HG02763 (cell line): ENCODE measurements around the gene SLC2A11.

ENCODE experiments used
- ATAC-seq: cut with Tn5 transposase; IDR thresholded peaks from one replicate; pipeline ENCODE4 v1.9.1; 2021; ENCODE audit warnings: mild to moderate bottlenecking, moderate library complexity; ENCODE audit not compliant: unreplicated experiment

The SLC2A11 gene

DNA sequence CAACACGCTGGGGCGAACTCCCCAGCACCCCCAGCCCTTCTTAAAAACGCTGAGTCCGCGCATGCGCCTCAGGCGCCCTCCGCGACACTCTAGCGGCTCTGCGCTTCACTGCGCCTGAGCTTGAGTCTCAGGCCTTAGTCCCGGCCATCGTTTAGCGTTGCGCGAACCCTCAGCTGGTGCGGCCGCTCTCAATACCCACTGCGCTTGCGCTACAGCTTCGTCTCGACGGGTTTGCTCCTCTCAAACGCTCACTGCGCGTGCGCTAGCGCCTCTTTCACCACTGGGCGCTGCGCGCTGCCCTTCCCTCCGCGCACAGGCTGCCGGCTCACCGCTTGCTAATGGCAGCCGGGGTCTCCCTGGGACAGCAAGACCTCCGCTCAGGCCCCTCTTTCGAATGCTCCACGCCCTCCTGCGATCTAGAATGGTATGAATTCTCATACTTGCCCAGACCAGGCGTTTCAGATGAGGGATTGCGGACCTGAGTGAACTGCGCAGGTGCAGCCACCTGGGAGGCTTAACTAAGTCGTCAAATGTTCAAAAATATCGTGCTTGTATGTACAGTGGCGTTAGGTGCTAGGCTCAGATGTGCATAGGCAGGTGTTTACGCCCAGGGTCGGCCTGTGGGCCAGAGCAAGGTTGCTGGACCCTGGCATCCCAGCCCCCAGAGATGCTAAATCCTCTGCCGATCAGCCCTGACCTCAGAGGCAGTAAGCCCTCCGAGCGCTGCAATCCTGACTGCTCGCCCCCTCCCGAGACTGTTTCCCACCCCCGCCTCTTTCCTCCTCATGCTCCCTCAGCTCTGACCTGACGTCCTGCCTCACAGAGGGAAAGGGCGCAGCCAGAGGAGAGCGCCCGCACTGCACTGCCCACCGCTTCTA is at the start of gene SLC2A11:
SLC2A11 (plus strand) TSS at position 270 of the 878 bp plus-strand sequence; CDS start at position 395, 125 bp downstream.
- ATAC-seq = peak; percentile 96

- no peak for ATAC-seq
Observed at GRCh38 chr22:23812378-23812777, 45.3 kb upstream of the SLC2A11 start.

GRCh38 chr22:23815541-23816155 is 42.0 kb upstream of the SLC2A11 start:
- no peak for ATAC-seq

- ATAC-seq = no peak
Observed at GRCh38 chr22:23816156-23816976, 41.3 kb upstream of the SLC2A11 start.

- no peak for ATAC-seq
Observed at GRCh38 chr22:23817146-23817545, 40.5 kb upstream of the SLC2A11 start.

DNA sequence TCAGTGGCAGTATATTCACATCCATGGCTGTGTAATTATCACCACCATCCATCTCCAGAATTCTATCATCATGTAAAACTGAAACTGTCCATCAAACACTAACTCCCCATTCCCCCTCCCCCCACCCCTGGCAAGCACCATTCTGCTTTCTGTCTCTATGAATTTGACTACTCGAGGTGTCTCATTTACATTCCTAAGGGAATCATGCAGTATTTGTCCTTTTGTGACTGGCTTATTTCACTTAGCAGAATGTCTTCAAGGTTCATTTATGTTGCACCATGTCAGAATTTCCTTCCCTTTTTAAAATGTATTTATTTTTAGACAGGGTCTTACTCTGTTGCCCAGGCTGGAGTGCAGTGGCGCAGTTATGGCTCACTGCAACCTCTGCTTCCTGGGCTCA is 39.1 kb upstream of the SLC2A11 start:
- no peak for ATAC-seq

DNA sequence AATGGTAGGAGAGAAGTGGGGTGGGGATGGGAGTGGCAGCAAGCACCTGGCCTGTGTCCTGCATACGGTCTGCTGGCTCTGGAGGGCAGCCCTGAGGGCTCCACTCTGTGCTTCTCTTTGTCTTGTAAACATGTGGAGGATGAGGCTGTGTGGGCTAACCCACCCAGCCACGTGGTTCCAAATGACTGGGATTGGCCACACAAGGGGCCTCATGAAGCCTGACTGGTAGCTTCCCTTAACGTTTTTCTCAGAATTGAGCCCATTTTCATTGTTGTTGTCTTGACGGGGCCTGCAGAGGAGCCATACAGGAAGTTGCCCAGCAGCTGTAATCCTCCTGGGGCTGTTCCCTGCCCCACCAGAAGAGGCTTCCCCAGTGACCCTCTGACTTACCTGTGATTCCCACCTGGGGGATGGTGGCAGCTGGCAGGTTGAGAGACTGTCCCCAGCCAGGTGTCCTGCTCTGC is 36.9 kb upstream of the SLC2A11 start:
- ATAC-seq = no peak

DNA sequence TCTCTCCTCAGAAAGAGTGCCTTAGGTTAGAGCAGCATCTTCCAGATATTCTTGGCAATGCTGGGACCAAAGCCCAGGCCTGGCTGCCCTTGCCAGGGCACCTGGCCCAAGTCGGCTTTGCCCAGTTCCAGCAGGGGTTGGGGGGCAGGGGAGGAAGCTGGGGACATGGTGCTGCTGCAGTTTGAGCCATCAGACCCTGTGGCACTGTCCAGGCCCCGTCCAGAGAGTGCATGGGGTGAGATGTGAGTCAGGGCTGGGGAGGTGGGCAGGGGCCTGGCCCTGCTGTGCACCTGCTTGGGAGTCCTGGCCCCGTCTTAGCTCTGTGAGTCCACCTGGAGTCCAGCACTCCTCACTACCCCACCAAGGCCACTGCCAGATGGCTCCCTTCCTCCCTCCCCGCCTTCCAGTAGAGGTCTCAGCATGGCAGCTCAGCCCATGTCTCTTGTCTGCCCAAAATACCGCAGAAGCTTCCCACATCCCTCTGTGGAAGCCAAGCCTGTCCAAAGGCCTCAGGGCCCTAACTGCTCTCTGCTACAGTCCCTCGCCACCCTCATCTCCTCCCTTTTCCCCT is 35.5 kb upstream of the SLC2A11 start:
- ATAC-seq = no peak

DNA sequence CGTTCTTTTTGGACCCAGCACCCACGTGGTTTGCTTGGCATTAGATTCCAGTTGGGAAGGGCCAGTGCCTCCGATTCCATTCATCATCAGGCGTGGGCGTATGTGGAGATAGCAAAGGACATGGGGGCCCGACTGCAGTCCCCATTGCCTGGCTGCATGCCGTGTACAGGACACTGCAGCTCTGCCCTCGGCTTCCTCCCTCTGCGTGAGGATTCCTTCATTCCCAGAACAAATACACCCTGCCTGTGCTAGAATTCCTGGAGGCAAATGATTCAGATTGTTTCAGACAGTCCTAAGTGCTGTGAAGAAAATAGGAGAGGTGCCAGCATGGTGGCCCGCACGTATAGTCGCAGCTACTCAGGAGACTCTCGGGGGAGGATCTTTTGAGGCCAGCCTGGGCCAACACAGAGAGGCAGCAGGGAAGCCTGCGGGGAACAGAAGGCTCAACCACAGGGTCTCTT is 34.3 kb upstream of the SLC2A11 start:
- ATAC-seq = no peak

DNA sequence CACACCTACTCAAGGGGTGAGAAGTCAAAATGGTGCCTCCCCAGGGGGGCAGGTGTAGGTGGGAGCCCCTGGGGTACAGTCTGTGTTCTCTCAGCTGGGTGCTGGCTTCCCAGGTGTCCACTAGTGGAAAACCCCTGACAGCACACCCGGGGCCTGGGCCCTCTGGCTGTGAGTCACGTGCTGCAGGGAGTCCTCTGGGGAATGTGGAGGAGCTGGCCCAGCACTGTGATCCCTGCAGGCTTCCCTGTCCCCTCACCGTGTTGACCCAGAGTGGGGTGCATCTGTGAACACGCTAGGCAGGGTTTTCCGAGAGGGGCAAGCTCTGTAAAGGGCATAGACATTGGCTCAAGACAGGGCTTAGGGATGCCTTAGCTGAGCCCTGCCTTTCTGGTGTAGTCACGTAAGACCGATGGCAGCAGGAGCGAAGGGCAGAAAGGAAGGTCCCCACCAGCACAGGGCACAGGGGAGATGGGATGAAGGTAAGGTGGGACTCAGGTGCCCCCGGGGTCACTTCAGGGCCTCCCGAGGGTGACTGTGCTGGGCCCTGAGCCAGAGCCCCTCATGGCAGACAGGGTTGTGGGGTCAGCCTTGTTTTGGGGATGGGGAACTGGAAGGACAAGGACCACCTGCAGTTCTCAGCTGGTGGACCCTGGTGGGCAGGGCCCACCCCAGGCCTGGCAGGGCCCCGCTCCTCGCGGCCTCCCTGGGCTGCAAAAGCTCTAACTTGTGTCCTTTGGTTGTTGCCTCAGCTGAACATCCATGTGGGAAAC is 33.0 kb upstream of the SLC2A11 start:
- no peak for ATAC-seq

GRCh38 chr22:23825246-23825905 is 32.3 kb upstream of the SLC2A11 start:
- no peak for ATAC-seq

DNA sequence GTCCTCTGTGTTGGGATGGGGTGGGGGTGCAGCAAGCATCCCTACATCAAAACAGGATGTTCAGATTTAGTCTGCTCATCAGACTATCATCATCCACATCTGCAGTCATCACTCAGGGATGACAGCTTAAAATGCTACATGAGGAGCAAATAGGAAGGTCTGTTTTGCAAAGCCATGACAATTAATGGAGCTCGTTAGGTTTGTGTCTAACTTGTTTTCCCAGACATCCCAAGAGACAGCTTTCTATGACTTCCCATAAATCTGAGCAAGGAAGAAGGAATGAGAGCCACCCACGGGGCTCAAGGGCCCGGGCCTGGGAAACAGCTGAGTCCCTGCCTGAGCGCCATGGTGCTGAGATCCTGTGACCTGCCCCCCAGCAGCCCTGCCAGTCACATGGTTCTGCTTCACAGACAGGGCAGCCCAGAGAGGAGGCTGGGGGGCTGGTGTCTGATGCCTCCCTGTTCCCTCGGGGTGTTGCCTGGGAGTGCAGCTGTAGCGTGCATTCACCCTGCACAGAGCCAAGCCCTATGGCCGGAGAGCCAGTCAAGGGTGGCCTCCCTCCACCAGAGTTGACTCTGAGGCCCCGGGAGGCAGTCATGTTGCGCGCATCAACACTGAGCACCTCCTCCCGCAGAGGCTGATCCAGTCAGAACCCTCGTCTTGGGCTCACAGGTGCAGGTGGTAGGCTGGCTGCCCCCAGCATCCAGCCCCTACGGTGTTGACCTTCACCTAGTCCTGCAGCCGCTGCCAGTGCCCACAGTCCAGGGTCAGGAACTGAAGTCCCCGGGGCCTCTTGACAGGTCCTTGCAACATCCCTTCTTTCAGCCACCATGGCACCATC is 30.9 kb upstream of the SLC2A11 start:
- ATAC-seq = no peak

DNA sequence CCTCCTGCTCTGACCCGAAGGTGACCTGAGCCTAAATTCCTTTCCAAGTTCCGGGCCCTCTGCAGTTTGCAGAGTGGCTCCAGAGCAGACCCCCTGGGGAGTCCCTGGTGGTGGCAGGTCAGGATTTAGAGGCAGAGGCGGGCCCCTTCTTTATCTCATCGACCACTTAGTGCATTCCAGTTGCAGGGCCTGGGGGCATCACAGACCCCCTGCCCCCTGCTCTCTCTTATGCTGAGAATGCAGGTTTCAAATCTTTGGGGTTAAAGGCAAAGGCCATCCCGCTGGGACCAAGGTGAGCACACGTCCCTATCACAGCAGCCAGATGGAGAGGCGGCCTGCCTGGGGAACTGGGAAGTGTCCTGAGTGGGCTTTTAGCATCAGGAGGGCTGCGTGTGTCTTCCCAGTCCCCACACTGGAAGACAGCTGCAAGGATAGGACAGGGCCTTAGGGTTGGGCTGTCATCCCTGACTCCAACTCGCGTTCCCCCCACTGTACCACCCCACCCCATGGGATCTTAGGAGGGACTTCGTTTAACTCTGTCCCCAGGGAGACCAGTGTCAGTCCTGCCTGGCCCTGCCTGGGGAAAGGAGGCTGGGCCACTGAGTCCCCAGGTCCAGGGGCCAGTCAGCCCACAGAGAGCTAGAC is 30.2 kb upstream of the SLC2A11 start:
- no peak for ATAC-seq

GRCh38 chr22:23828800-23829680 is 28.6 kb upstream of the SLC2A11 start:
- ATAC-seq = no peak

DNA sequence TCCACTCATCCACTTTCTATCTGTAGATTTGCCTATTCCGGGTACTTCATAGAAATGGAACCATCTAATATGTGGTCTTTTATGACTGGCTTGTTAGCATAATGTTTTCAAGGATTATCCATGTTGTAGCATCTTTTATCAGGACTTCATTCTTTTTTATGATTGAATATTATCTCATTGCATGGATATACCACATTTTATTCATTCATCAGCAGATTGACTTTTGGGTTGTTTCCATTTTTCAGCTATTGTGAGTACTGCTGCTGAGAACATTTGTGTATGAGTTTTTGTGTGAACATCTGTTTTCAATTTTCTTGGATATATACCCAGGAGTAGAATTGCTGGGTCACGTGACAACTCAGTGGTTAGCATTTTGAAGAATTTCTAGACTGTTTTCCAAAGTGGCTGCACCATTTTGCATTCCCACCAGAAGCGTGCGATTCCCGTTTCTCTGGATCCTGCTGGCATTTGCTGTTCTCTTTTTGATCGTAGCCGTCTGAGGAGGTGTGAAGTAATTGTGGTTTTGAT is 27.8 kb upstream of the SLC2A11 start:
- no peak for ATAC-seq

- no peak for ATAC-seq
Observed at GRCh38 chr22:23831261-23831660, 26.4 kb upstream of the SLC2A11 start.

DNA sequence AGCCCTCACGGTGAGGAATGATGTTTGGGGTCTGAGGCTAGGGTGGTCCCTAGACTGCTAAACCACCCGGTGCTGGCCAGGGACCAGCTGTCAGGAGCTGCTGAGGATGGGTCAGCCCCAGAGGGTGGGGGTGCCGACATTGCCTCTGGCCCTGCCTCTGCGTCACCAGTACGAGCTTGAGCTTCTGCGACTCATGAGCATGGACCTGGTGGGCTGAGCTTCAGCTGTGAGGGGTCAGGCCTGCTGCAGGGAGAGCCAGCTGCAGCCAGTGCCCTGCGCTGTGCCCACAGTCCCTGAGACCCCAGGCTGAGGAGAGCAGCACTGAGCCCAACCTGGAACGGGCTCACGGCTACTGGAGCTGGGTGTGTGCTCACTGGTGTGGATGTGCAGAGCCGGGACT is 25.9 kb upstream of the SLC2A11 start:
- ATAC-seq = no peak
